HepG2 (cell line): Measurements from ENCODE around the gene SH3BGR. TPM values are rescaled to one million over a fixed set of nuclear protein-coding genes. Genes with fewer than 3 reads are reported as not detected.

Experiments
- ATAC-seq: fragments of 200-7000 bp; cut with Tn5 transposase; 3 replicates; pipeline ENCODE4 v1.9.1; 2020; ENCODE audit warnings: mild to moderate bottlenecking, moderate library complexity
- BruUV-seq: library from RNA; stranded (reverse); fragments of 400-500 nt; replicated peaks from 2 replicates; lab custom pipeline; 2021; lab: Mats Ljungman, UMichigan
- CTCF ChIA-PET: fragments of 300-600 bp; formaldehyde crosslinking; extraction: SDS; loops from one replicate; lab custom pipeline; 2021; ENCODE audit warnings: low total read pairs, inconsistent platforms, low intra/inter-chr PET ratio; lab: Yijun Ruan, JAX
- POLR2A ChIA-PET: fragments of 350-600 bp; sonication (Branson Sonifier 250); formaldehyde crosslinking; loops from one replicate; lab custom pipeline; 2020; ENCODE audit warnings: antibody characterized with exemption, inconsistent platforms; lab: Yijun Ruan, JAX
- DNase-seq: peaks from one replicate; pipeline ENCODE4 v3.0.0-alpha.2; 2015; ENCODE audit warnings: low spot score
- FAIRE-seq: peaks from 3 replicates; lab custom pipeline; 2011; peaks lifted over from hg19 to GRCh38; lab: Jason Lieb, UNC
- H2AFZ ChIP-seq: one replicate; pipeline ENCODE4 v1.6.1; 2011; ENCODE audit warnings: low read length, inconsistent platforms
- H3K27ac ChIP-seq: fragments of 300-600 bp; 3 replicates; pipeline ENCODE4 v1.8.0; 2011; ENCODE audit warnings: mixed run types, mild to moderate bottlenecking, mixed read lengths, low read length, inconsistent platforms; ENCODE audit not compliant: insufficient read depth; ENCODE audit errors: extremely low read length
- H3K27me3 ChIP-seq, 2 experiments: fragments of 200-600 bp in 1 of 2; 2 replicates in 1 of 2; 3 replicates in 1 of 2; pipeline versions ENCODE4 v1.6.0 to v1.8.0; 2011; ENCODE audit warnings: low read length in 2 of 2, mild to moderate bottlenecking in 2 of 2, moderate library complexity in 2 of 2, inconsistent platforms in 1 of 2; ENCODE audit not compliant: insufficient read depth in 2 of 2, control insufficient read depth in 1 of 2
- H3K36me3 ChIP-seq, 2 experiments: fragments of 200-600 bp in 1 of 2; replicated peaks in 1 of 2; 2 replicates in 1 of 2; 3 replicates in 1 of 2; pipeline versions ENCODE4 v1.5.1 to v1.8.0; 2011; ENCODE audit warnings: low read length in 2 of 2, inconsistent platforms in 1 of 2; ENCODE audit not compliant: insufficient read depth in 2 of 2, control insufficient read depth in 1 of 2
- H3K4me1 ChIP-seq: 2 replicates; pipeline ENCODE4 v1.5.1; 2012; ENCODE audit warnings: low read length, inconsistent platforms; ENCODE audit not compliant: insufficient read depth
- H3K4me2 ChIP-seq: 2 replicates; pipeline ENCODE4 v1.6.0; 2011; ENCODE audit warnings: low read depth, low read length, inconsistent platforms
- H3K4me3 ChIP-seq, 3 experiments: fragments of 200-600 bp in 1 of 3; sonication (generic), shearing (Covaris generic) in 1 of 3; replicated peaks in 1 of 3; 2 replicates each; pipeline ENCODE4 v1.5.1; 2011 to 2016; ENCODE audit warnings: low read length in 3 of 3, inconsistent platforms in 2 of 3, low read depth in 2 of 3, mild to moderate bottlenecking in 2 of 3, control low read depth in 1 of 3, mixed read lengths in 1 of 3; ENCODE audit not compliant: insufficient read depth in 1 of 3
- H3K79me2 ChIP-seq: one replicate; pipeline ENCODE4 v1.6.1; 2011; ENCODE audit warnings: low read length, inconsistent platforms; ENCODE audit not compliant: insufficient read depth
- H3K9ac ChIP-seq: 2 replicates; pipeline ENCODE4 v1.6.0; 2011; ENCODE audit warnings: mild to moderate bottlenecking, low read depth, low read length, inconsistent platforms; ENCODE audit not compliant: insufficient read depth
- H3K9me3 ChIP-seq: 2 replicates; pipeline ENCODE4 v1.5.1; 2012; ENCODE audit warnings: mild to moderate bottlenecking, low read length
- H4K20me1 ChIP-seq: 2 replicates; pipeline ENCODE4 v1.6.0; 2011; ENCODE audit warnings: inconsistent platforms, mild to moderate bottlenecking, low read length, moderate library complexity; ENCODE audit not compliant: insufficient read depth
- EHMT2 ChIP-seq: fragments of 200-600 bp; sonication (generic); IDR thresholded peaks from 2 replicates; pipeline ENCODE4 v1.7.0; 2017; ENCODE audit warnings: antibody characterized with exemption, low read depth, low read length, borderline replicate concordance
- HNF4G ChIP-seq, 2 experiments: sonication (generic) in 1 of 2; formaldehyde crosslinking in 1 of 2; IDR thresholded peaks; 2 replicates each; pipeline versions ENCODE4 v1.4.0 to v1.6.1; 2011 to 2020; ENCODE audit warnings: borderline replicate concordance in 2 of 2, low read depth in 2 of 2, mild to moderate bottlenecking in 2 of 2, low read length in 1 of 2, missing genetic modification reagents in 1 of 2, moderate library complexity in 1 of 2
- MIER2 ChIP-seq: IDR thresholded peaks from 2 replicates; pipeline ENCODE4 v1.6.1; 2016; ENCODE audit warnings: missing biosample characterization, missing genetic modification reagents
- MXI1 ChIP-seq: IDR thresholded peaks from 3 replicates; pipeline ENCODE4 v1.6.1; 2012; ENCODE audit warnings: low read depth, low read length, inconsistent platforms, borderline replicate concordance
- NCOA5 ChIP-seq: sonication (generic); formaldehyde crosslinking; IDR thresholded peaks from 2 replicates; pipeline ENCODE4 v1.4.0; 2020; ENCODE audit warnings: missing genetic modification reagents
- ZBTB42 ChIP-seq: sonication (generic); formaldehyde crosslinking; IDR thresholded peaks from 2 replicates; pipeline ENCODE4 v1.5.0; 2020; ENCODE audit warnings: mild to moderate bottlenecking, missing genetic modification reagents
- ZFP82 ChIP-seq: sonication (generic); formaldehyde crosslinking; IDR thresholded peaks from 2 replicates; pipeline ENCODE4 v1.5.1; 2020; ENCODE audit warnings: mild to moderate bottlenecking, missing genetic modification reagents, borderline replicate concordance
- ZNF615 ChIP-seq: sonication (generic); formaldehyde crosslinking; IDR thresholded peaks from 2 replicates; pipeline ENCODE4 v1.5.0; 2020; ENCODE audit warnings: mild to moderate bottlenecking, missing genetic modification reagents, borderline replicate concordance
- ZNF616 ChIP-seq: sonication (generic); formaldehyde crosslinking; IDR thresholded peaks from 2 replicates; pipeline ENCODE4 v1.5.0; 2020; ENCODE audit warnings: low read depth, mild to moderate bottlenecking, missing genetic modification reagents
- WGBS: methylation state at CpG from one replicate; pipeline ENCODE4 v1.1.6; 2017; ENCODE audit warnings: low lambda C conversion rate; 5-methylcytosine and 5-hydroxymethylcytosine counted together
- in situ Hi-C: cut with HindIII; loops from 2 replicates; pipeline ENCODE4 v1.10.0; 2017; ENCODE audit warnings: low pct_unique_long_range_greater_than_20kb; ENCODE audit not compliant: extremely low pct_ligation_motif_present
- intact Hi-C: fragments of 100-400 bp; cut with micrococcal nuclease; formaldehyde crosslinking; loops from one replicate; pipeline ENCODE4 v1.10.0; 2022; ENCODE audit not compliant: unreplicated experiment
- polyA plus RNA-seq, 8 experiments: library from polyadenylated mRNA; depleted of rRNA in 3 of 8; stranded (reverse) in 7 of 8; unstranded in 1 of 8; fragments of >200 nt; fragmentation: Illumina TruSeq in 4 of 8; extraction: Trizol in 4 of 8; gene quantifications; 2 replicates each; pipeline versions ENCODE4 v1.2.1 to v1.2.3, GENCODE V29; 2011 to 2016; ENCODE audit warnings: low read depth in 4 of 8, missing spikeins in 1 of 8, mixed read lengths in 1 of 8; ENCODE audit not compliant: insufficient read depth in 1 of 8
- total RNA-seq, 5 experiments: library from RNA; depleted of rRNA; stranded (reverse); fragments of >200 nt; fragmentation: Illumina TruSeq; extraction: Trizol; gene quantifications; 2 replicates each; pipeline ENCODE4 v1.2.3, GENCODE V29; 2016; ENCODE audit warnings: low read depth in 1 of 5
- TF ChIP-seq, protein P1 (sequence below): sonication (generic); formaldehyde crosslinking; IDR thresholded peaks from 2 replicates; pipeline ENCODE4; 2020; ENCODE audit warnings: missing genetic modification reagents, mild to moderate bottlenecking, borderline replicate concordance
- TF ChIP-seq, protein P2 (sequence below): sonication (generic); formaldehyde crosslinking; IDR thresholded peaks from 2 replicates; pipeline ENCODE4 v1.5.0; 2020; ENCODE audit warnings: missing genetic modification reagents
- TF ChIP-seq, protein P3 (sequence below): IDR thresholded peaks from 2 replicates; pipeline ENCODE4 v1.6.1; 2012; ENCODE audit warnings: low read depth, low read length, improper control_type of control experiment
- TF ChIP-seq, protein P4 (sequence below): sonication (generic); formaldehyde crosslinking; IDR thresholded peaks from 2 replicates; pipeline ENCODE4 v1.9.0; 2022; ENCODE audit warnings: missing genetic modification reagents, mild to moderate bottlenecking, borderline replicate concordance

Gene SH3BGR
- total and polyA plus RNA-seq, 2 of the 13 experiments (the other 11 are each of a cell fraction or from before 2014, with no cell fraction given) = 0.48 TPM; not detected in 1

DNA sequence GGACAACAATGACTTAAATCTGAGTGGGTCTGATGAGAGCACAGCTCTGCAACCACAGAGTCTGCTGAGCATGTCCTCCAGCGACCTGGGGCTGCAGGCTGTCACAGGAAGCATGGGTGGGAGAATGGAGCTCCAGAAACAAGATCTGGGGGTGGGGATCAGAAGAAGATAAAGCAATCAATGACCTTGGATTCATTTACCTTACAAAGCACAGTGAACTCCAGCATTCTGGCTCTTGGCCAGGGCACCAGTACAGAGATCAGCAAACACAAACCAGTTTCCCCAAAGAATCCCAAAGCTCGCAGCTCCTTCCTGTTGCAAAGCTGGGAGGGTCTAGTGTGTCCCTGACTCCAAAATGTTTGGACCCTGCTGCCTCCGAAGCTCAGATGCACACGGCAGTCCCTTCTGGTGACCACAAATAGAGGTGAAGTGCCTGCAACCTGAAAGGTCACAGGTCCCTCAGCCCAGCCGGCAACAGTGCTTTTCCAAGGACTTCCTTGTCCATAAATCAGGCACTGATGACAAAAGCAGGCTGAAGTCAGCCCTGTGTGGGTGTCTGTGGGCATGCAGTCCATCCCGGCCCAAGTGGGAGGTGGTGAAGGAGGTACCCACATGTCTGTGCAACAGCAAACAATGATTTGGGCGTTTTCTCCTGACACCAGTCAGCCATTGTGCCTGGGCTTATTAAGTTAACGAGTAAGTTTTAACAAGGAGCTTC is 76.1 kb downstream of the SH3BGR start (continued):
- TF ChIP-seq HNF4G (IDR thresholded peaks at IDR 0.05; ENCODE audit: borderline replicate concordance, low read depth, low read length) = 0 out of 2 replicates have a peak, but pooled peaks have one; percentile 5
- no peak for TF ChIP-seq HNF4G (CRISPR knock-in tag; IDR thresholded peaks at IDR 0.05; ENCODE audit: borderline replicate concordance, low read depth)
- no peak for TF ChIP-seq ZNF616 (CRISPR knock-in tag)
- TF ChIP-seq, protein P1, sequence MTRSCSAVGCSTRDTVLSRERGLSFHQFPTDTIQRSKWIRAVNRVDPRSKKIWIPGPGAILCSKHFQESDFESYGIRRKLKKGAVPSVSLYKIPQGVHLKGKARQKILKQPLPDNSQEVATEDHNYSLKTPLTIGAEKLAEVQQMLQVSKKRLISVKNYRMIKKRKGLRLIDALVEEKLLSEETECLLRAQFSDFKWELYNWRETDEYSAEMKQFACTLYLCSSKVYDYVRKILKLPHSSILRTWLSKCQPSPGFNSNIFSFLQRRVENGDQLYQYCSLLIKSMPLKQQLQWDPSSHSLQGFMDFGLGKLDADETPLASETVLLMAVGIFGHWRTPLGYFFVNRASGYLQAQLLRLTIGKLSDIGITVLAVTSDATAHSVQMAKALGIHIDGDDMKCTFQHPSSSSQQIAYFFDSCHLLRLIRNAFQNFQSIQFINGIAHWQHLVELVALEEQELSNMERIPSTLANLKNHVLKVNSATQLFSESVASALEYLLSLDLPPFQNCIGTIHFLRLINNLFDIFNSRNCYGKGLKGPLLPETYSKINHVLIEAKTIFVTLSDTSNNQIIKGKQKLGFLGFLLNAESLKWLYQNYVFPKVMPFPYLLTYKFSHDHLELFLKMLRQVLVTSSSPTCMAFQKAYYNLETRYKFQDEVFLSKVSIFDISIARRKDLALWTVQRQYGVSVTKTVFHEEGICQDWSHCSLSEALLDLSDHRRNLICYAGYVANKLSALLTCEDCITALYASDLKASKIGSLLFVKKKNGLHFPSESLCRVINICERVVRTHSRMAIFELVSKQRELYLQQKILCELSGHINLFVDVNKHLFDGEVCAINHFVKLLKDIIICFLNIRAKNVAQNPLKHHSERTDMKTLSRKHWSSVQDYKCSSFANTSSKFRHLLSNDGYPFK (CRISPR knock-in tag) = no peak
- no peak for TF ChIP-seq ZFP82
- no peak for TF ChIP-seq ZBTB42
- TF ChIP-seq, protein P2, sequence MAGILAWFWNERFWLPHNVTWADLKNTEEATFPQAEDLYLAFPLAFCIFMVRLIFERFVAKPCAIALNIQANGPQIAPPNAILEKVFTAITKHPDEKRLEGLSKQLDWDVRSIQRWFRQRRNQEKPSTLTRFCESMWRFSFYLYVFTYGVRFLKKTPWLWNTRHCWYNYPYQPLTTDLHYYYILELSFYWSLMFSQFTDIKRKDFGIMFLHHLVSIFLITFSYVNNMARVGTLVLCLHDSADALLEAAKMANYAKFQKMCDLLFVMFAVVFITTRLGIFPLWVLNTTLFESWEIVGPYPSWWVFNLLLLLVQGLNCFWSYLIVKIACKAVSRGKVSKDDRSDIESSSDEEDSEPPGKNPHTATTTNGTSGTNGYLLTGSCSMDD (CRISPR knock-in tag) = no peak

DNA sequence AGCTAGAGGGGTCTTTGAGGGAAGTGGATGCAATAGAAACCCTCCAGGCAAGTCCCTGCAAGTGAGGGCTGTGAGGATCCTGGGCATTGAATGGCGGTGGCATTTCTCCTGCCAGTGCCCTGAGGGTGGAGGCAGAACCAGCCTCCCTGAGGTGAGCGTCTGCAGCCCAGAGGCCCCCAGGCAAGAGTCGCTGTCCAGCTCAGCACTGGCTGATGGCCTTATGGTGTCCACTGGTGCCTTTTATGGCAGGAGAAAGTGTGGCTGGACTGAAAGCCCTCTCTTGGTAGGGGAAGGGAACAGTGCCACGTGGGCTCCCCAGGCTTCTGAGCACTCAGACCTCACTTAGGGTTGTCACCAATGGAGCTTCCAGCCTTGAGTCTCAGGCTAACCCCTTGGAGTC is 77.3 kb downstream of the SH3BGR start:
- H3K27ac ChIP-seq = no peak overlapping the region
- BruUV-seq = no TSS peak
- ATAC-seq = peak; percentile 69
- TF ChIP-seq, protein P3, sequence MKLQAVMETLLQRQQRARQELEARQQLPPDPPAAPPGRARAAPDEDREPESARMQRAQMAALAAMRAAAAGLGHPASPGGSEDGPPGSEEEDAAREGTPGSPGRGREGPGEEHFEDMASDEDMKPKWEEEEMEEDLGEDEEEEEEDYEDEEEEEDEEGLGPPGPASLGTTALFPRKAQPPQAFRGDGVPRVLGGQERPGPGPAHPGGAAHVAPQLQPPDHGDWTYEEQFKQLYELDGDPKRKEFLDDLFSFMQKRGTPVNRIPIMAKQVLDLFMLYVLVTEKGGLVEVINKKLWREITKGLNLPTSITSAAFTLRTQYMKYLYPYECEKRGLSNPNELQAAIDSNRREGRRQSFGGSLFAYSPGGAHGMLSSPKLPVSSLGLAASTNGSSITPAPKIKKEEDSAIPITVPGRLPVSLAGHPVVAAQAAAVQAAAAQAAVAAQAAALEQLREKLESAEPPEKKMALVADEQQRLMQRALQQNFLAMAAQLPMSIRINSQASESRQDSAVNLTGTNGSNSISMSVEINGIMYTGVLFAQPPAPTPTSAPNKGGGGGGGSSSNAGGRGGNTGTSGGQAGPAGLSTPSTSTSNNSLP = no peak
- TF ChIP-seq MXI1 (no peak), MIER2 (CRISPR knock-in tag) (peak; percentile 94), NCOA5 (CRISPR knock-in tag) (no peak), ZNF615 (CRISPR knock-in tag) (no peak), EHMT2 (peak; percentile 34; the same call in 1 of the 2 replicates)
- TF ChIP-seq, protein P4, sequence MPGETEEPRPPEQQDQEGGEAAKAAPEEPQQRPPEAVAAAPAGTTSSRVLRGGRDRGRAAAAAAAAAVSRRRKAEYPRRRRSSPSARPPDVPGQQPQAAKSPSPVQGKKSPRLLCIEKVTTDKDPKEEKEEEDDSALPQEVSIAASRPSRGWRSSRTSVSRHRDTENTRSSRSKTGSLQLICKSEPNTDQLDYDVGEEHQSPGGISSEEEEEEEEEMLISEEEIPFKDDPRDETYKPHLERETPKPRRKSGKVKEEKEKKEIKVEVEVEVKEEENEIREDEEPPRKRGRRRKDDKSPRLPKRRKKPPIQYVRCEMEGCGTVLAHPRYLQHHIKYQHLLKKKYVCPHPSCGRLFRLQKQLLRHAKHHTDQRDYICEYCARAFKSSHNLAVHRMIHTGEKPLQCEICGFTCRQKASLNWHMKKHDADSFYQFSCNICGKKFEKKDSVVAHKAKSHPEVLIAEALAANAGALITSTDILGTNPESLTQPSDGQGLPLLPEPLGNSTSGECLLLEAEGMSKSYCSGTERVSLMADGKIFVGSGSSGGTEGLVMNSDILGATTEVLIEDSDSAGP (CRISPR knock-in tag) = no peak

More for the DNA sequence above, 77.3 kb downstream of the SH3BGR start:
- H3K79me2 ChIP-seq = no peaks in the 10 kb centered on the region
- no peak overlapping the region for H3K4me3 ChIP-seq
- DNase-seq (no peak), FAIRE-seq (no peak)
- in situ Hi-C loops = no loop called here
- ChIA-PET CTCF (no interaction called here), POLR2A (no interaction called here)
- H4K20me1 ChIP-seq = no peaks in the 10 kb centered on the region
- 47% methylated on average over 3 of the region's 4 CpGs for WGBS
- H3K9ac ChIP-seq = no peak overlapping the region
- H3K4me1 ChIP-seq = peaks cover 25% of the 10 kb centered on the region
- H3K36me3 ChIP-seq = no peaks in the 10 kb centered on the region
- intact Hi-C loops = no loop called here
- no peak overlapping the region for H3K4me2 ChIP-seq
- H3K27me3 ChIP-seq = no peaks in the 10 kb centered on the region
- H3K9me3 ChIP-seq = no peaks in the 10 kb centered on the region
- no peak overlapping the region for H2AFZ ChIP-seq
